OCI-LY1 (cell line): ENCODE data around the gene PSD4.

Experiments used
- H2AFZ ChIP-seq: fragments of 200-600 bp; sonication (generic), shearing (Covaris generic); 2 replicates; pipeline ENCODE4 v1.6.0; 2014; ENCODE audit warnings: antibody characterized with exemption, mild to moderate bottlenecking, low read length
- H3F3A ChIP-seq: fragments of 200-600 bp; sonication (generic), shearing (Covaris generic); 2 replicates; pipeline ENCODE4 v1.6.0; 2014; ENCODE audit warnings: mild to moderate bottlenecking, antibody characterized with exemption, low read length, moderate library complexity; ENCODE audit not compliant: insufficient read depth
- H3K27ac ChIP-seq: fragments of 200-600 bp; sonication (generic); 2 replicates; pipeline ENCODE4 v1.5.1; 2014; ENCODE audit warnings: low read length, mixed run types, mild to moderate bottlenecking, low read depth; ENCODE audit not compliant: poor library complexity, severe bottlenecking
- H3K27me3 ChIP-seq: fragments of 200-600 bp; sonication (generic); 2 replicates; pipeline ENCODE4 v1.6.0; 2014; ENCODE audit warnings: antibody characterized with exemption, mild to moderate bottlenecking, low read length, moderate library complexity; ENCODE audit not compliant: insufficient read depth
- H3K36me3 ChIP-seq: fragments of 200-600 bp; sonication (generic); 2 replicates; pipeline ENCODE4 v1.6.1; 2014; ENCODE audit warnings: mild to moderate bottlenecking, antibody characterized with exemption, low read length, moderate library complexity, mixed read lengths; ENCODE audit not compliant: insufficient read depth
- H3K4me1 ChIP-seq: fragments of 200-600 bp; sonication (generic); 2 replicates; pipeline ENCODE4 v1.5.1; 2014; ENCODE audit warnings: mild to moderate bottlenecking, low read length, moderate library complexity; ENCODE audit not compliant: insufficient read depth, severe bottlenecking
- H3K4me2 ChIP-seq: fragments of 200-600 bp; sonication (generic), shearing (Covaris generic); 2 replicates; pipeline ENCODE4 v1.6.1; 2014; ENCODE audit warnings: low read length
- H3K4me3 ChIP-seq: fragments of 200-600 bp; sonication (generic); 2 replicates; pipeline ENCODE4 v1.5.1; 2014; ENCODE audit warnings: low read length, low read depth, mild to moderate bottlenecking, mixed read lengths; ENCODE audit not compliant: poor library complexity, severe bottlenecking
- H3K79me2 ChIP-seq: fragments of 200-600 bp; shearing (Covaris generic); 2 replicates; pipeline ENCODE4 v1.6.1; 2016; ENCODE audit warnings: mixed run types, low read length, mixed read lengths; ENCODE audit not compliant: insufficient read depth
- H3K9ac ChIP-seq: fragments of 200-600 bp; sonication (generic), shearing (Covaris generic); 2 replicates; pipeline ENCODE4 v1.6.1; 2014; ENCODE audit warnings: mild to moderate bottlenecking, low read length, mixed read lengths
- H3K9me2 ChIP-seq: fragments of 200-600 bp; sonication (generic), shearing (Covaris generic); 2 replicates; pipeline ENCODE4 v1.6.1; 2014; ENCODE audit warnings: low read depth, mild to moderate bottlenecking, low read length, mixed read lengths
- H3K9me3 ChIP-seq: fragments of 200-600 bp; shearing (Covaris generic); 2 replicates; pipeline ENCODE4 v1.6.1; 2014; ENCODE audit warnings: low read length, mixed read lengths
- H4K20me1 ChIP-seq: fragments of 200-600 bp; sonication (generic), shearing (Covaris generic); 2 replicates; pipeline ENCODE4 v1.6.0; 2016; ENCODE audit warnings: mild to moderate bottlenecking, low read length; ENCODE audit not compliant: insufficient read depth
- EZH2 ChIP-seq: fragments of 200-600 bp; sonication (generic), shearing (Covaris generic); IDR thresholded peaks from 2 replicates; pipeline ENCODE4 v1.8.0; 2017; ENCODE audit warnings: borderline replicate concordance, mixed run types, mild to moderate bottlenecking, antibody characterized with exemption, low read length, moderate library complexity, mixed read lengths
- TF ChIP-seq, protein P1 (sequence below): fragments of 200-600 bp; sonication (generic), shearing (Covaris generic); IDR thresholded peaks from 2 replicates; pipeline ENCODE4 v1.5.1; 2017; ENCODE audit warnings: mild to moderate bottlenecking, antibody characterized with exemption, low read length, moderate library complexity, mixed read lengths

Gene PSD4

DNA sequence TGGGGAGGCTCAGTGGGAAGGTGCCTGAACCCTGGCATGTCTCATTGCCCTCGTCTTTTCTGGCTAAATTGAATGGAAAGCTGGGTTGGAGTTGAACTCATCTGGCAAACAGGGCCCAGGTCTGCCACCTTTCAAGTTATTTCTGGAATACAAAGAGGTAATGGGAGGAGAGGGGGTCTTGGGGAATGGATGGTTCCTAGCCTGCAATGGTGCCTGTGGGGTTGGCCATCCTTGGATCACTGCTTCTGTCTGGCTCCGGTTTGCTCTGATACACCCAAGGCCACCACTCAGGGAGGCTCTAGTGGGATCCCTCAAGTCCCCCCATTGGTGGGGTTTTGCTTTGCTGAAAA, 45.3 kb downstream of the PSD4 start:
- Histone ChIP-seq H3K9me2 (no peaks in the 10 kb centered on the region), H3K9ac (no peak overlapping the region), H4K20me1 (no peaks in the 10 kb centered on the region), H3K27me3 (no peaks in the 10 kb centered on the region), H3K27ac (no peak overlapping the region), H2AFZ (no peak overlapping the region), H3K4me2 (no peak overlapping the region), H3K4me3 (no peak overlapping the region), H3F3A (no peaks in the 10 kb centered on the region), H3K9me3 (no peaks in the 10 kb centered on the region), H3K36me3 (no peaks in the 10 kb centered on the region), H3K4me1 (no peaks in the 10 kb centered on the region), H3K79me2 (no peaks in the 10 kb centered on the region)
- TF ChIP-seq, protein P1, sequence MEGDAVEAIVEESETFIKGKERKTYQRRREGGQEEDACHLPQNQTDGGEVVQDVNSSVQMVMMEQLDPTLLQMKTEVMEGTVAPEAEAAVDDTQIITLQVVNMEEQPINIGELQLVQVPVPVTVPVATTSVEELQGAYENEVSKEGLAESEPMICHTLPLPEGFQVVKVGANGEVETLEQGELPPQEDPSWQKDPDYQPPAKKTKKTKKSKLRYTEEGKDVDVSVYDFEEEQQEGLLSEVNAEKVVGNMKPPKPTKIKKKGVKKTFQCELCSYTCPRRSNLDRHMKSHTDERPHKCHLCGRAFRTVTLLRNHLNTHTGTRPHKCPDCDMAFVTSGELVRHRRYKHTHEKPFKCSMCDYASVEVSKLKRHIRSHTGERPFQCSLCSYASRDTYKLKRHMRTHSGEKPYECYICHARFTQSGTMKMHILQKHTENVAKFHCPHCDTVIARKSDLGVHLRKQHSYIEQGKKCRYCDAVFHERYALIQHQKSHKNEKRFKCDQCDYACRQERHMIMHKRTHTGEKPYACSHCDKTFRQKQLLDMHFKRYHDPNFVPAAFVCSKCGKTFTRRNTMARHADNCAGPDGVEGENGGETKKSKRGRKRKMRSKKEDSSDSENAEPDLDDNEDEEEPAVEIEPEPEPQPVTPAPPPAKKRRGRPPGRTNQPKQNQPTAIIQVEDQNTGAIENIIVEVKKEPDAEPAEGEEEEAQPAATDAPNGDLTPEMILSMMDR: no peak
- TF ChIP-seq EZH2: no peak

DNA sequence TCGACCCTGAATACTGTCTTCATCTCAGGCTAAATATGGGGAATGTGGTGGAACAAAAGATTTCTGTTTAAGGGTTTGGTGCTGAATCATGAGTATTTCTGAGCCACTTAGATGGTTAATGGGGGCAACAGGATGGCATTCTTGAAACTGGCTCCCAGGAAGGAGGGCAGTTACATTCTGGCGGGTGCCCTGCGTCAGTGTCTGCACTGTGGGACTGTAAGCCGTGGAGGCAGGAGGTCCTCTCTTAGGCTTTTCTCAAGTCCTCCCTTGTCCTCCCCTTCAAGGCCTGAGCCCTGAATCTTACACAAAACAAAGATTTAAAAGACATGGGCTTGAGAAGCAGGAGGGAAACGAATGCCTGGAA, 45.7 kb downstream of the PSD4 start:
- Histone ChIP-seq H3K9ac (no peak overlapping the region), H3K4me1 (no peaks in the 10 kb centered on the region), H3K36me3 (no peaks in the 10 kb centered on the region), H3K9me3 (no peaks in the 10 kb centered on the region), H3K9me2 (no peaks in the 10 kb centered on the region), H3K4me3 (no peak overlapping the region), H3K27ac (no peak overlapping the region), H3K79me2 (no peaks in the 10 kb centered on the region), H2AFZ (no peak overlapping the region), H3K27me3 (no peaks in the 10 kb centered on the region), H3K4me2 (no peak overlapping the region), H4K20me1 (no peaks in the 10 kb centered on the region), H3F3A (no peaks in the 10 kb centered on the region)
- TF ChIP-seq EZH2: no peak
- TF ChIP-seq, protein P1: no peak

DNA sequence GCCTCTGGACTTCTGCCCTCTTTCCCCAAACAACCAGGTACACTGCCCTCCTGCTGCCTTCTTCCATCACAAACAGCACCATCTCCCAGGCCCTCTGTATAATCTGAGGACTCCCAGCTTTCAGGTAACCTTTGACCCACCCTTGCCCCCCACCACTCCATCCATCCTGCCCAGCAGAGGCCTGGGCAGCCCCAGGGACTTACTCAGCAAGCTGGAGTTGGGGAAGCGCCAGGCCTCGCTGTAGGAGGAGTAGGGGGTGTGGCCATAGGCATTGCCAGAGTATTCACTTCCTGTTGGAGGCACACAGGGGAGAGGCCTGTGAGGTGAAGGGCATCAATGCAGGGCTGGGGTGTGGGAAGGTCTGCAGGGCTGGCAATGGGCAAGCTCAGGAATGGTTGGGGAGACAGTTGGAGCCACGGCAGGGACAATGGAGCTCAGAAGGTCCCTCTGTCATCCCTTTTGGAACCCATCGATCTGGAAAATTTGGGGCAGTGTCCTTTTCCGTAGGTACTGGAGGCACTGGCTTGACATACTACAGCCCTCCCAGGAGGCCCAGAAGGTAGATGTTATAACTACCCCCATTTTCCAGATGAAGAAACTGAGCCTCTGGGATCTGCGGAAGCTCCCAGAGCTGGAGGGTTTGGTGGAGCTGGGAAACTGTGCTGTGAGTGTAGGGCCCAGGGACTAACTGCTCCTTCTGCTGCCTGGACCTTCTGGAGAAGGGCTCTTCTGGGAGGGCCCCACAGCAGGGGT, 46.3 kb downstream of the PSD4 start:
- H3K27me3 ChIP-seq: no peaks in the 10 kb centered on the region
- H3K4me1 ChIP-seq: no peaks in the 10 kb centered on the region
- H3K4me2 ChIP-seq: no peak overlapping the region
- TF ChIP-seq, protein P1: no peak
- no peak for TF ChIP-seq EZH2
- no peak overlapping the region for H3K27ac ChIP-seq
- H3K9me2 ChIP-seq: no peaks in the 10 kb centered on the region
- no peaks in the 10 kb centered on the region for H3K79me2 ChIP-seq
- no peaks in the 10 kb centered on the region for H3K9me3 ChIP-seq
- no peaks in the 10 kb centered on the region for H3K36me3 ChIP-seq
- no peak overlapping the region for H2AFZ ChIP-seq
- H3F3A ChIP-seq: no peaks in the 10 kb centered on the region
- no peak overlapping the region for H3K4me3 ChIP-seq
- H4K20me1 ChIP-seq: no peaks in the 10 kb centered on the region
- H3K9ac ChIP-seq: no peak overlapping the region
